ENCODE measurements around the gene POGZ.

POGZ gene

DNA sequence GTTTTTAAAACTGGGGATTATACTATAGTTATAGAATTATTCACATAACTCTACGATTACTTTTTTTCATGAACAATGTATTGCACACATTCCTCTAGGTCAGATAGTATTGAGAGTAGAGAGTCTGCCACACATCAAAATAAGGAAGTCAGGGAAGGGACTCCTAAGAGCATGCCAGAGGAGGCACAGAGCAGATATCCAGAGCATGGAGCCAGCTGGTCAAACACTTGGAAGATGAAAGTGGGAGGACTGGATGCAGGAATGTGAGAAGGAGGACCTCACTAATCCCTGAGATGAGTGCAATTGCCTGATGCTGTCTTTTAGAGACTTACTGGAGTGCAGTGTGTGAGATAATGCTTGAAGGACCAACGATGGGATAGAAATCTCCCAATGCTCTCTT, 102.6 kb downstream of the POGZ start:
- in situ Hi-C loops (cut with MboI; ENCODE audit: low pct_unique_long_range_greater_than_20kb, low sequenced_read_pairs), result no loop called here
- no peak for DNase-seq
